T1000 (cell line): ENCODE results near the gene EIF4EBP2.

Experiments
- DNase-seq: peaks from one replicate; lab custom pipeline; 2025; ENCODE audit warnings: mixed read lengths; lab: John Stamatoyannopoulos, UW

EIF4EBP2 gene

GRCh38 chr10:70461397-70462348 lies 57.7 kb downstream of the EIF4EBP2 start:
- DNase-seq = no peak

- no peak for DNase-seq
Observed at GRCh38 chr10:70462349-70462984, 58.5 kb downstream of the EIF4EBP2 start.

GRCh38 chr10:70465278-70465677 lies 61.3 kb downstream of the EIF4EBP2 start:
- no peak for DNase-seq

GRCh38 chr10:70465832-70466231 lies 61.9 kb downstream of the EIF4EBP2 start:
- DNase-seq = no peak

- no peak for DNase-seq
Observed at GRCh38 chr10:70466951-70467350, 63.0 kb downstream of the EIF4EBP2 start.

- no peak for DNase-seq
Observed at GRCh38 chr10:70472799-70473454, 69.0 kb downstream of the EIF4EBP2 start.

- no peak for DNase-seq
Observed at GRCh38 chr10:70474780-70475179, 70.8 kb downstream of the EIF4EBP2 start.

- DNase-seq = no peak
Observed at GRCh38 chr10:70475661-70476060, 71.7 kb downstream of the EIF4EBP2 start.

- no peak for DNase-seq
Observed at GRCh38 chr10:70476249-70477035, 72.5 kb downstream of the EIF4EBP2 start.

- no peak for DNase-seq
Observed at GRCh38 chr10:70477661-70478162, 73.8 kb downstream of the EIF4EBP2 start.
